ENCODE results near the gene CFAP97.

DNA sequence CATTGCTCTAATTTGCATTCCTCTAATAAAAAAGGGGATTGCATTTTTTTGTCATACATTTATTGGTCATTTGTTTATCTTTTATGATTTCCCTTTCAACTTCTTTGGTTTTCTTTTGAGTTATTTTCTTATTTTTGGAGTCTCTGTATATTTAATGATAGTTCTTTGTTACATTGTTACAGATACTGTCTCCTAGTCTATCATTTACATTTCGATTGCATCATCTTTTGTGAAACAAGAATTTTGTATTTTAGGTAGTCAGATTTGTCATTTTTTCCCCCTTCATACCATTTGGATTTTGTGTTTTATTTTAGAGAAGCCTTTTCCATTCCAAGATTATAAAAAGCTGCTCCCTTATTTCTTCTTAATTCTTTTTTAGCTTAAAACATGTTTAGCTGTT is 42.7 kb upstream of the CFAP97 start:
- TF ChIP-seq, protein P1, sequence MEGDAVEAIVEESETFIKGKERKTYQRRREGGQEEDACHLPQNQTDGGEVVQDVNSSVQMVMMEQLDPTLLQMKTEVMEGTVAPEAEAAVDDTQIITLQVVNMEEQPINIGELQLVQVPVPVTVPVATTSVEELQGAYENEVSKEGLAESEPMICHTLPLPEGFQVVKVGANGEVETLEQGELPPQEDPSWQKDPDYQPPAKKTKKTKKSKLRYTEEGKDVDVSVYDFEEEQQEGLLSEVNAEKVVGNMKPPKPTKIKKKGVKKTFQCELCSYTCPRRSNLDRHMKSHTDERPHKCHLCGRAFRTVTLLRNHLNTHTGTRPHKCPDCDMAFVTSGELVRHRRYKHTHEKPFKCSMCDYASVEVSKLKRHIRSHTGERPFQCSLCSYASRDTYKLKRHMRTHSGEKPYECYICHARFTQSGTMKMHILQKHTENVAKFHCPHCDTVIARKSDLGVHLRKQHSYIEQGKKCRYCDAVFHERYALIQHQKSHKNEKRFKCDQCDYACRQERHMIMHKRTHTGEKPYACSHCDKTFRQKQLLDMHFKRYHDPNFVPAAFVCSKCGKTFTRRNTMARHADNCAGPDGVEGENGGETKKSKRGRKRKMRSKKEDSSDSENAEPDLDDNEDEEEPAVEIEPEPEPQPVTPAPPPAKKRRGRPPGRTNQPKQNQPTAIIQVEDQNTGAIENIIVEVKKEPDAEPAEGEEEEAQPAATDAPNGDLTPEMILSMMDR (IDR thresholded peaks at IDR 0.05), result no peak
- no peak for TF ChIP-seq EZH2 (IDR thresholded peaks at IDR 0.05; ENCODE audit: borderline replicate concordance, insufficient read depth, low read depth, low read length, poor library complexity, severe bottlenecking)
